ENCODE data around the gene RIC8A.
A peak's percentile ranks its signal among the peaks of the same experiment; 100 is the strongest.

DNA sequence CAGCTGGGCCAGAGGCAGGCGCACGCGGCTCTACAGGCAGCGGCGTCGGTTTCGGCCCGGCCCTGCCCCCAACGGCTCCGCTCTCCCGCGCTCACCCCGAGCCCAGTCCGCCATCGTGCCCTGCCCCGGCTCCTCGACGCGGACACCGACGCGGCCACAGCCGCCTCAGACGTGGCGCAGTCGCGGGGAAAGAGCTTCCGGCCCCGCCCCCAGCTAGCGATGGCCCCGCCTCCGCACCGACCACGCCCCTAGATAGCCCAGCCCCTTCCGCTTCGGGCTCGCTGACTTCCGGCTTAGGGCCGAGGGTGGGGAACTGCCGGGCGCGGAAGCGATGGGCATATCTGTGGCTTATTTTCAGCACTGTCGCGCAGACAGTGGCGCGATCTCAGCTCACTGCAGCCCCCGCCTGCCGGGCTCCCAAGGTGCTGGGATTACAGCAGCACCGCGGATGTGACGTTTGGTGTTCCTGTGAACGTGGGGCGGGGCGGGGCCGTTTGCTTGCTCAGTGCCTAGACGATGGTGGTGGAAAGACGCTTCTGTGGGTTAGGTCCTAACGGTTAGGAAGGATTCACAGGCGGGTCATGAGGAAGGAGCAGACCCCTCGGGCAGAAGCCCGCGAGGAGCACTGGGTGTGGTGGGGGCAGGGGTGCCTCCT lies at the start of gene RIC8A, which contains the start of gene BET1L:
- TF ChIP-seq, protein P1, sequence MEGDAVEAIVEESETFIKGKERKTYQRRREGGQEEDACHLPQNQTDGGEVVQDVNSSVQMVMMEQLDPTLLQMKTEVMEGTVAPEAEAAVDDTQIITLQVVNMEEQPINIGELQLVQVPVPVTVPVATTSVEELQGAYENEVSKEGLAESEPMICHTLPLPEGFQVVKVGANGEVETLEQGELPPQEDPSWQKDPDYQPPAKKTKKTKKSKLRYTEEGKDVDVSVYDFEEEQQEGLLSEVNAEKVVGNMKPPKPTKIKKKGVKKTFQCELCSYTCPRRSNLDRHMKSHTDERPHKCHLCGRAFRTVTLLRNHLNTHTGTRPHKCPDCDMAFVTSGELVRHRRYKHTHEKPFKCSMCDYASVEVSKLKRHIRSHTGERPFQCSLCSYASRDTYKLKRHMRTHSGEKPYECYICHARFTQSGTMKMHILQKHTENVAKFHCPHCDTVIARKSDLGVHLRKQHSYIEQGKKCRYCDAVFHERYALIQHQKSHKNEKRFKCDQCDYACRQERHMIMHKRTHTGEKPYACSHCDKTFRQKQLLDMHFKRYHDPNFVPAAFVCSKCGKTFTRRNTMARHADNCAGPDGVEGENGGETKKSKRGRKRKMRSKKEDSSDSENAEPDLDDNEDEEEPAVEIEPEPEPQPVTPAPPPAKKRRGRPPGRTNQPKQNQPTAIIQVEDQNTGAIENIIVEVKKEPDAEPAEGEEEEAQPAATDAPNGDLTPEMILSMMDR (IDR thresholded peaks at IDR 0.05), result no peak
- peak; percentile 91 for TF ChIP-seq POLR2A (IDR thresholded peaks at IDR 0.05)

Measured in ovary (tissue), 3 donors.